Smooth muscle cell (in vitro differentiated cells): ENCODE measurements around the gene RGS19. TPM values are rescaled to one million over a fixed set of nuclear protein-coding genes. Genes with fewer than 3 reads are reported as not detected.
A peak's percentile ranks its signal among the peaks of the same experiment; 100 is the strongest.

Source experiments
- DNase-seq: peaks from one replicate; lab custom pipeline; 2025; ENCODE audit not compliant: unreplicated experiment; lab: John Stamatoyannopoulos, UW
- H2AFZ ChIP-seq: fragments of 200-600 bp; sonication (generic); 2 replicates; pipeline ENCODE4 v1.6.0; 2016; ENCODE audit warnings: antibody characterized with exemption, low read depth, mild to moderate bottlenecking
- H3F3A ChIP-seq: fragments of 200-600 bp; sonication (generic); 2 replicates; pipeline ENCODE4 v1.6.0; 2017; ENCODE audit warnings: antibody characterized with exemption, low read depth
- H3K27ac ChIP-seq: fragments of 200-600 bp; sonication (generic); 2 replicates; pipeline ENCODE4 v1.5.1; 2016; ENCODE audit warnings: low read depth, mild to moderate bottlenecking
- H3K27me3 ChIP-seq: fragments of 200-600 bp; sonication (generic); 2 replicates; pipeline ENCODE4 v1.6.1; 2016; ENCODE audit warnings: low read depth, mild to moderate bottlenecking
- H3K36me3 ChIP-seq: fragments of 200-600 bp; sonication (generic); 2 replicates; pipeline ENCODE4 v1.5.1; 2016; ENCODE audit warnings: low read depth
- H3K4me1 ChIP-seq: fragments of 200-600 bp; sonication (generic); 2 replicates; pipeline ENCODE4 v1.5.1; 2016; ENCODE audit warnings: low read depth
- H3K4me2 ChIP-seq: fragments of 200-600 bp; sonication (generic); 2 replicates; pipeline ENCODE4 v1.6.0; 2016; ENCODE audit warnings: mild to moderate bottlenecking
- H3K4me3 ChIP-seq: fragments of 200-600 bp; sonication (generic); 2 replicates; pipeline ENCODE4 v1.5.1; 2016; ENCODE audit warnings: mild to moderate bottlenecking
- H3K79me2 ChIP-seq: fragments of 200-600 bp; sonication (generic); 2 replicates; pipeline ENCODE4 v1.6.0; 2016; ENCODE audit warnings: low read depth, mild to moderate bottlenecking
- H3K9ac ChIP-seq: fragments of 200-600 bp; sonication (generic); 2 replicates; pipeline ENCODE4 v1.6.0; 2016; ENCODE audit warnings: low read depth
- H3K9me3 ChIP-seq: fragments of 200-600 bp; sonication (generic); replicated peaks from 2 replicates; pipeline ENCODE4 v1.5.1; 2016; ENCODE audit warnings: low read depth
- H4K20me1 ChIP-seq: fragments of 200-600 bp; sonication (generic); 2 replicates; pipeline ENCODE4 v1.6.0; 2016; ENCODE audit warnings: low read depth
- WGBS: methylation state at CpG from one replicate; pipeline ENCODE4 v1.1.7; 2016; ENCODE audit warnings: low lambda C conversion rate; 5-methylcytosine and 5-hydroxymethylcytosine counted together
- polyA plus RNA-seq: library from polyadenylated mRNA; unstranded; fragments of >200 nt; fragmentation: Nextera tagmentation; extraction: Ambion mirVana; gene quantifications from 2 replicates; pipeline ENCODE4 v1.2.1, GENCODE V29; 2016
- total RNA-seq: library from RNA; depleted of rRNA; stranded (reverse); fragments of >200 nt; gene quantifications from 2 replicates; pipeline ENCODE4 v1.2.3, GENCODE V29; 2014
- TF ChIP-seq, protein P1 (sequence below): fragments of 200-600 bp; sonication (generic); IDR thresholded peaks from 2 replicates; pipeline ENCODE4 v1.5.1; 2017; ENCODE audit warnings: borderline replicate concordance, mild to moderate bottlenecking, antibody characterized with exemption; ENCODE audit not compliant: insufficient read depth, poor library complexity, severe bottlenecking

The RGS19 gene
- total and polyA plus RNA-seq, 2 experiments from 2014 or later, result 17.4 to 24.6 TPM

DNA sequence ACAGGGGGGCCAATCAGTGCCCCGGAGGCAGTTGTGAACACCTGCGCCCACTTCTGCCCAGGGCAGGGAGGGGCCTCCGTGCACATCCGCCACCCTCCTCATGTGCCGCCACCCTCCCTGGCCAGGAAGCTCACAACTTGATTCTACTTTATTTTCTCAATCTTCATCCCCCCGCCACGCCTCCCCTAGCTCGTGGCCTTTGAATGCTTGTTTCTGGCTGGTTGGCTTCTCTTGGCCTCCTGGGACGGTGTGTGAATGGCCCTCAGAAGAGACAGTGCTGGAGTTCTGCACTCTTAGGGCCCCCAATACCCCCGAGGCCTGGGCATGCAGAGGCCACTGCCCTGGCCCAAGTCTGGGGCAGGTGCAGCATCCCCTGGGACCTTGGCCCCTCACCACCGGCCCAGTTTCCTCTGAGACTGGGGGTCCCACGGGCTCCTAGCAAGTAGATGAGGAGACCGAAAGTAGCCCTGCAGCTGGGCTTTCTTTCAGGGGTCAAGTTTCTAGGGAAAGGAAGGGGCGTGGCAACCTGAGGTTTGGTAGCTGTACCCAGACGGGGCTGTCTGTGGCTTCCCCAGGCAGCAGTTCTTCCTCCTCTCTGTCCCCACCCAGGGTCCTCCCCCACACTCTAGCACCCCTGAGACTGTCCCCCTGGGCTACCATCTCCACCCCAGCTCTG is 1.3 kb downstream of the RGS19 start:
- no peak overlapping the region for H2AFZ ChIP-seq
- peaks cover 7% of the 10 kb centered on the region for H3K4me1 ChIP-seq
- no peak overlapping the region for H3K27ac ChIP-seq
- H3K9me3 ChIP-seq, result no peaks in the 10 kb centered on the region
- H4K20me1 ChIP-seq, result no peaks in the 10 kb centered on the region
- H3K9ac ChIP-seq, result no peak overlapping the region
- no peak for DNase-seq
- H3K36me3 ChIP-seq, result no peaks in the 10 kb centered on the region
- H3K4me3 ChIP-seq, result peak overlapping the region; percentile 76
- TF ChIP-seq, protein P1, sequence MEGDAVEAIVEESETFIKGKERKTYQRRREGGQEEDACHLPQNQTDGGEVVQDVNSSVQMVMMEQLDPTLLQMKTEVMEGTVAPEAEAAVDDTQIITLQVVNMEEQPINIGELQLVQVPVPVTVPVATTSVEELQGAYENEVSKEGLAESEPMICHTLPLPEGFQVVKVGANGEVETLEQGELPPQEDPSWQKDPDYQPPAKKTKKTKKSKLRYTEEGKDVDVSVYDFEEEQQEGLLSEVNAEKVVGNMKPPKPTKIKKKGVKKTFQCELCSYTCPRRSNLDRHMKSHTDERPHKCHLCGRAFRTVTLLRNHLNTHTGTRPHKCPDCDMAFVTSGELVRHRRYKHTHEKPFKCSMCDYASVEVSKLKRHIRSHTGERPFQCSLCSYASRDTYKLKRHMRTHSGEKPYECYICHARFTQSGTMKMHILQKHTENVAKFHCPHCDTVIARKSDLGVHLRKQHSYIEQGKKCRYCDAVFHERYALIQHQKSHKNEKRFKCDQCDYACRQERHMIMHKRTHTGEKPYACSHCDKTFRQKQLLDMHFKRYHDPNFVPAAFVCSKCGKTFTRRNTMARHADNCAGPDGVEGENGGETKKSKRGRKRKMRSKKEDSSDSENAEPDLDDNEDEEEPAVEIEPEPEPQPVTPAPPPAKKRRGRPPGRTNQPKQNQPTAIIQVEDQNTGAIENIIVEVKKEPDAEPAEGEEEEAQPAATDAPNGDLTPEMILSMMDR, result no peak
- WGBS, result 93% methylated on average over 14 of the region's 15 CpGs
- H3K79me2 ChIP-seq, result no peaks in the 10 kb centered on the region
- H3K27me3 ChIP-seq, result no peaks in the 10 kb centered on the region
- peaks cover 12% of the 10 kb centered on the region for H3F3A ChIP-seq
- no peak overlapping the region for H3K4me2 ChIP-seq

DNA sequence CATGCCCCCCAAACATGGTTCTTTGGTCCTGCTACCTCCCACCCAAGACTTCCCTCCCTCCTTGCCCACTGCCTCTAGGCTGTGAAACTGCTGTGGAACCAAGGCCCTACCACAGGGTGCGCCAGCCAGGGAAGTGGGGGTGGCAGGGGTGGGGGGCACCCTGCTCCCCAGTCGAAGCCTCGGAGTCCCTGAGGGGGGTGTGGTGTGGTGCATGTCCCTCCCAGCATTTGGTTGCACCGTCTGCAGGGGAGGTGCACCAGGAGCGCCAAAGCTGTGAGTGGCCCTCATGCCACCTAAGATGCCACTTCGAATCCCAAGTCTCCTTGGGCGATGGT is 1.8 kb downstream of the RGS19 start:
- TF ChIP-seq, protein P1, result no peak
- Histone ChIP-seq H3K79me2 (no peaks in the 10 kb centered on the region), H3F3A (peaks cover 10% of the 10 kb centered on the region), H3K9ac (no peak overlapping the region), H3K9me3 (no peaks in the 10 kb centered on the region), H2AFZ (no peak overlapping the region), H3K27me3 (no peaks in the 10 kb centered on the region), H3K4me2 (no peak overlapping the region), H3K4me1 (peaks cover 5% of the 10 kb centered on the region), H3K36me3 (no peaks in the 10 kb centered on the region), H3K27ac (no peak overlapping the region), H4K20me1 (no peaks in the 10 kb centered on the region), H3K4me3 (no peak overlapping the region)
- no peak for DNase-seq
- 96% methylated on average over 7 of the region's 7 CpGs for whole genome bisulfite sequencing

DNA sequence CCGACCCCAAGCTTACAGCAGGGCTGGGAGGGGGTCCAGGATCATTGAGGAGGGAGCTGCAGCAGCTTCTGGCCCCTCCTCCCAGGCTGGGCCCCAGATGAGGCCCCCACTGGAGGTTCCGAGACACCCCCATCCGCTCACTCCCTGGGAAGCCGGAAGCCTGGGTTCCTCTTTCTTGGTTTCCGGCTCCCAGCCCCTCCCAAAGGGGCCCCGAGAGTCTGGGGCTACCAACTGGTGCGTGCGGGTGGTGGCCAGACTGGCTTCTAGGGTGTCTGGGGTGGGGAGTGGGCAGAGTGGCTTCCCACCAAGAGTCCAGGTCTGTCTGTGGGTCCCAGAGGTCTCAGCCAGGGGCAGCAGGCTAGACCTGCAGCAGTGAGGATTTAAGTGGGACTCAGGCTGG is 2.2 kb downstream of the RGS19 start:
- WGBS, result 96% methylated on average over 8 of the region's 8 CpGs
- Histone ChIP-seq H3K36me3 (no peaks in the 10 kb centered on the region), H3K4me3 (no peak overlapping the region), H3K4me2 (no peak overlapping the region), H2AFZ (no peak overlapping the region), H3K9ac (no peak overlapping the region), H3F3A (peaks cover 8% of the 10 kb centered on the region), H3K4me1 (peaks cover 5% of the 10 kb centered on the region), H3K79me2 (no peaks in the 10 kb centered on the region), H3K9me3 (no peaks in the 10 kb centered on the region), H3K27ac (no peak overlapping the region), H3K27me3 (no peaks in the 10 kb centered on the region), H4K20me1 (no peaks in the 10 kb centered on the region)
- DNase-seq, result no peak
- TF ChIP-seq, protein P1, result no peak
